PC-9 (cell line): Measurements from ENCODE around the gene SPDYC. TPM values are rescaled to one million over a fixed set of nuclear protein-coding genes. Genes with fewer than 3 reads are reported as not detected.

Experiments
- BruUV-seq: library from RNA; stranded (reverse); fragments of 400-500 nt; replicated peaks from 2 replicates; lab custom pipeline; 2021; lab: Mats Ljungman, UMichigan
- CTCF ChIA-PET: fragments of 300-600 bp; sonication (Branson Sonifier 250); formaldehyde crosslinking; loops from one replicate; lab custom pipeline; 2022; ENCODE audit warnings: antibody characterized with exemption; lab: Charles Lee
- POLR2A ChIA-PET: fragments of 300-600 bp; sonication (Branson Sonifier 250); formaldehyde crosslinking; loops from one replicate; lab custom pipeline; 2022; ENCODE audit warnings: antibody characterized with exemption; ENCODE audit not compliant: unreplicated experiment; lab: Charles Lee
- DNase-seq, 2 experiments: peaks; one replicate each; pipeline versions ENCODE4 v3.0.0 to v3.0.0-alpha.2; 2015 to 2022; ENCODE audit warnings: mixed read lengths in 1 of 2
- H2AFZ ChIP-seq: fragments of 200-600 bp; sonication (generic); 2 replicates; pipeline ENCODE4 v1.8.1; 2017; ENCODE audit warnings: antibody characterized with exemption
- H3F3A ChIP-seq: fragments of 200-600 bp; sonication (generic); 2 replicates; pipeline ENCODE4 v1.8.1; 2017; ENCODE audit warnings: antibody characterized with exemption, mild to moderate bottlenecking, low read depth; ENCODE audit not compliant: insufficient read depth
- H3K27ac ChIP-seq: fragments of 200-600 bp; sonication (generic); 2 replicates; pipeline ENCODE4 v1.6.1; 2016; ENCODE audit warnings: mixed run types
- H3K27me3 ChIP-seq: fragments of 200-600 bp; sonication (generic); 2 replicates; pipeline ENCODE4 v1.6.1; 2016; ENCODE audit warnings: low read depth, mixed run types; ENCODE audit not compliant: insufficient read depth
- H3K36me3 ChIP-seq: fragments of 200-600 bp; sonication (generic); 2 replicates; pipeline ENCODE4 v1.6.1; 2016; ENCODE audit warnings: low read depth, mixed run types
- H3K4me1 ChIP-seq: fragments of 200-600 bp; sonication (generic); replicated peaks from 2 replicates; pipeline ENCODE4 v1.6.1; 2016; ENCODE audit warnings: mixed run types; ENCODE audit not compliant: insufficient read depth
- H3K4me2 ChIP-seq: fragments of 200-600 bp; sonication (generic); 2 replicates; pipeline ENCODE4 v1.6.1; 2017; ENCODE audit warnings: mixed run types
- H3K4me3 ChIP-seq: fragments of 200-600 bp; sonication (generic); 2 replicates; pipeline ENCODE4 v1.6.1; 2016; ENCODE audit warnings: mixed run types
- H3K79me2 ChIP-seq: fragments of 200-600 bp; sonication (generic); 2 replicates; pipeline ENCODE4 v1.6.1; 2017; ENCODE audit warnings: low read depth, mixed run types
- H3K9me2 ChIP-seq: fragments of 200-600 bp; sonication (generic); 2 replicates; pipeline ENCODE4 v1.8.1; 2017; ENCODE audit warnings: mild to moderate bottlenecking; ENCODE audit not compliant: insufficient read depth
- H3K9me3 ChIP-seq: fragments of 200-600 bp; sonication (generic); 2 replicates; pipeline ENCODE4 v1.8.1; 2016; ENCODE audit warnings: low read depth; ENCODE audit not compliant: insufficient read depth
- H4K20me1 ChIP-seq: fragments of 200-600 bp; sonication (generic); 2 replicates; pipeline ENCODE4 v1.8.1; 2017; ENCODE audit not compliant: insufficient read depth
- CTCF ChIP-seq: fragments of 200-600 bp; sonication (generic); conservative IDR thresholded peaks from 2 replicates; pipeline ENCODE4 v1.6.1; 2017; ENCODE audit warnings: mixed run types, antibody characterized with exemption, mild to moderate bottlenecking, moderate library complexity
- EZH2 ChIP-seq: fragments of 200-600 bp; sonication (generic); IDR thresholded peaks from 2 replicates; pipeline ENCODE4 v1.8.0; 2017; ENCODE audit warnings: antibody characterized with exemption, low read depth
- intact Hi-C: fragments of 100-400 bp; cut with micrococcal nuclease; formaldehyde crosslinking; loops from one replicate; pipeline ENCODE4 v1.10.0; 2022; ENCODE audit not compliant: unreplicated experiment
- total RNA-seq: library from RNA; stranded (reverse); gene quantifications from 2 replicates; pipeline ENCODE4 v1.2.3, GENCODE V29; 2021

SPDYC gene
- total RNA-seq, 1 experiment from 2014 or later: not detected

- TF ChIP-seq CTCF (no peak), EZH2 (no peak)
- Histone ChIP-seq H3K9me2 (no peaks in the 10 kb centered on the region), H3K27ac (no peak overlapping the region), H3K36me3 (no peaks in the 10 kb centered on the region), H3K4me3 (no peak overlapping the region), H3F3A (peaks cover 19% of the 10 kb centered on the region; the same call in 1 of the 2 replicates), H3K9me3 (no peaks in the 10 kb centered on the region), H3K4me1 (no peaks in the 10 kb centered on the region), H3K27me3 (no peaks in the 10 kb centered on the region), H3K79me2 (no peaks in the 10 kb centered on the region), H3K4me2 (no peak overlapping the region), H4K20me1 (no peaks in the 10 kb centered on the region), H2AFZ (no peak overlapping the region)
- POLR2A ChIA-PET: interaction anchor here (0.6 kb wide), 1 partner anchor 30 kb away, joined by 6 read pairs; no protein-coding TSS in a partner anchor
- intact Hi-C loops: no loop called here
- no TSS peak for BruUV-seq
- DNase-seq: no peak
- CTCF ChIA-PET: interaction anchor here (0.6 to 0.7 kb wide), 2 partner anchors 13 to 361 kb away, joined by 6 to 10 read pairs; no protein-coding TSS in a partner anchor
Measured at GRCh38 chr11:65165410-65166317, 4.4 kb upstream of the SPDYC start.

DNA sequence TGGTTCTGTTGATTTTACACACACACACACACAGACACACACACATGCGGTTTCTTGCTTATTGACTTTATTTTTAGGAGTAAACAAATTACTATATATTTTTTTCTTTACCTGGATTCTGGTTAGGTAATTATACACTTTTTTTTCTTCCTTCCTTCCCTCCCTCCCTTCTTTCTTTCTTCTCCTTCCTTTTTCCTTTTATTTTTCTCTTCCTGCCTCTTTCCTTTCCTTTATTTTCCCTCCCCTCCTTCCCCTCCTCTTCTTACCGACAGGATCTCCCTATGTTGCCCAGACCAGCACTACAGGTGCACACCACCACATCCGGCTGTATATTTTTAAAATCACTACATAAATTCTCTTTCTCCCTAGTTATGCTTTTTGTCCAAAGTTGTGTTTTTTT, 3.1 kb upstream of the SPDYC start:
- no peak overlapping the region for H3K4me3 ChIP-seq
- H3K27ac ChIP-seq: no peak overlapping the region
- no peaks in the 10 kb centered on the region for H3K4me1 ChIP-seq
- intact Hi-C loops: no loop called here
- no peaks in the 10 kb centered on the region for H3K27me3 ChIP-seq
- H3K9me3 ChIP-seq: no peaks in the 10 kb centered on the region
- CTCF ChIA-PET: interaction anchor here (0.6 kb wide), 1 partner anchor 26 kb away, joined by 5 read pairs; no protein-coding TSS in a partner anchor
- no peak overlapping the region for H2AFZ ChIP-seq
- H3K9me2 ChIP-seq: no peaks in the 10 kb centered on the region
- no peak overlapping the region for H3K4me2 ChIP-seq
- no peaks in the 10 kb centered on the region for H4K20me1 ChIP-seq
- BruUV-seq: no TSS peak
- no peaks in the 10 kb centered on the region for H3K79me2 ChIP-seq
- H3K36me3 ChIP-seq: no peaks in the 10 kb centered on the region
- TF ChIP-seq CTCF: no peak
- no peak for TF ChIP-seq EZH2
- POLR2A ChIA-PET: no interaction called here
- peaks cover 23% of the 10 kb centered on the region; the same call in 1 of the 2 replicates for H3F3A ChIP-seq
- DNase-seq: no peak

GRCh38 chr11:65167656-65168055, 2.4 kb upstream of the SPDYC start:
- no TSS peak for BruUV-seq
- CTCF ChIA-PET: interaction anchor here (0.6 kb wide), 1 partner anchor 25 kb away, joined by 5 read pairs; no protein-coding TSS in a partner anchor
- H3K4me3 ChIP-seq: no peak overlapping the region

More at GRCh38 chr11:65167656-65168055, 2.4 kb upstream of the SPDYC start:
- Histone ChIP-seq H3K4me1 (no peaks in the 10 kb centered on the region), H3K4me2 (no peak overlapping the region), H2AFZ (no peak overlapping the region), H3K27me3 (no peaks in the 10 kb centered on the region), H3K9me2 (no peaks in the 10 kb centered on the region), H3K27ac (no peak overlapping the region), H4K20me1 (no peaks in the 10 kb centered on the region), H3F3A (peaks cover 23% of the 10 kb centered on the region; the same call in 1 of the 2 replicates), H3K79me2 (no peaks in the 10 kb centered on the region), H3K9me3 (no peaks in the 10 kb centered on the region), H3K36me3 (no peaks in the 10 kb centered on the region)
- intact Hi-C loops: no loop called here
- TF ChIP-seq EZH2 (no peak), CTCF (no peak)
- POLR2A ChIA-PET: interaction anchor here (0.7 kb wide), 1 partner anchor 17 kb away, joined by 10 read pairs; no protein-coding TSS in a partner anchor
- no peak for DNase-seq
